Neural cell (in vitro differentiated cells): ENCODE results near the gene PLEKHH2. TPM values are rescaled to one million over a fixed set of nuclear protein-coding genes. Genes with fewer than 3 reads are reported as not detected.
A peak's percentile ranks its signal among the peaks of the same experiment; 100 is the strongest.

Experiments
- H2AFZ ChIP-seq: fragments of 200-600, 300-800 bp; sonication (generic), shearing (Covaris generic); 2 replicates; pipeline ENCODE4 v1.6.0; 2014; ENCODE audit warnings: low read depth, mild to moderate bottlenecking, antibody characterized with exemption, low read length, moderate library complexity
- H3F3A ChIP-seq: fragments of 200-600 bp; shearing (Covaris generic); 2 replicates; pipeline ENCODE4 v1.6.1; 2016; ENCODE audit warnings: mild to moderate bottlenecking, moderate library complexity, mixed read lengths, antibody characterized with exemption, low read length; ENCODE audit not compliant: insufficient read depth, poor library complexity, severe bottlenecking
- H3K27ac ChIP-seq: fragments of 200-600, 300-800 bp; sonication (generic), shearing (Covaris generic); 2 replicates; pipeline ENCODE4 v1.5.1; 2014; ENCODE audit warnings: mild to moderate bottlenecking, low read length, moderate library complexity
- H3K27me3 ChIP-seq: fragments of 300-800, 200-600 bp; sonication (generic), shearing (Covaris generic); 2 replicates; pipeline ENCODE4 v1.6.0; 2014; ENCODE audit warnings: mild to moderate bottlenecking, low read depth, low read length, moderate library complexity; ENCODE audit not compliant: insufficient read depth
- H3K36me3 ChIP-seq: fragments of 300-800, 200-600 bp; sonication (generic), shearing (Covaris generic); 2 replicates; pipeline ENCODE4 v1.5.1; 2014; ENCODE audit warnings: mild to moderate bottlenecking, antibody characterized with exemption, low read length, moderate library complexity; ENCODE audit not compliant: insufficient read depth
- H3K4me2 ChIP-seq: fragments of 300-800, 200-600 bp; sonication (generic), shearing (Covaris generic); 2 replicates; pipeline ENCODE4 v1.6.0; 2014; ENCODE audit warnings: mild to moderate bottlenecking, low read length
- H3K4me3 ChIP-seq: fragments of 300-800, 200-600 bp; sonication (generic), shearing (Covaris generic); 2 replicates; pipeline ENCODE4 v1.5.1; 2014; ENCODE audit warnings: mild to moderate bottlenecking, low read length, moderate library complexity
- H3K79me2 ChIP-seq: fragments of 200-600 bp; shearing (Covaris generic); replicated peaks from 2 replicates; pipeline ENCODE4 v1.6.0; 2014; ENCODE audit warnings: mild to moderate bottlenecking, low read length, moderate library complexity; ENCODE audit not compliant: insufficient read depth
- H3K9ac ChIP-seq: fragments of 300-800, 200-600 bp; sonication (generic), shearing (Covaris generic); 2 replicates; pipeline ENCODE4 v1.6.1; 2016; ENCODE audit warnings: mild to moderate bottlenecking, low read length, mixed read lengths
- H3K9me2 ChIP-seq: fragments of 200-600 bp; shearing (Covaris generic); 2 replicates; pipeline ENCODE4 v1.6.1; 2016; ENCODE audit warnings: mild to moderate bottlenecking, low read length, mixed read lengths; ENCODE audit not compliant: insufficient read depth
- H3K9me3 ChIP-seq: fragments of 200-600, 300-800 bp; sonication (generic), shearing (Covaris generic); 2 replicates; pipeline ENCODE4 v1.6.1; 2016; ENCODE audit warnings: mild to moderate bottlenecking, mixed run types, low read length, moderate library complexity, mixed read lengths
- H4K20me1 ChIP-seq: fragments of 200-600 bp; shearing (Covaris generic); 2 replicates; pipeline ENCODE4 v1.6.1; 2016; ENCODE audit warnings: mild to moderate bottlenecking, mixed run types; ENCODE audit not compliant: insufficient read depth
- EP300 ChIP-seq: fragments of 450-650 bp; conservative IDR thresholded peaks from 2 replicates; pipeline ENCODE4 v1.6.1; 2014; ENCODE audit warnings: antibody characterized with exemption, mild to moderate bottlenecking, moderate library complexity; ENCODE audit not compliant: poor library complexity, severe bottlenecking
- EZH2 ChIP-seq: fragments of 200-600, 300-800 bp; shearing (Covaris generic), sonication (generic); IDR thresholded peaks from 2 replicates; pipeline ENCODE4 v1.6.1; 2014; ENCODE audit warnings: antibody characterized with exemption, low read length, borderline replicate concordance, mild to moderate bottlenecking; ENCODE audit not compliant: insufficient read depth, poor library complexity, severe bottlenecking
- MXI1 ChIP-seq: fragments of 450-650 bp; conservative IDR thresholded peaks from 2 replicates; pipeline ENCODE4 v1.6.1; 2014; ENCODE audit warnings: antibody characterized with exemption, mild to moderate bottlenecking; ENCODE audit not compliant: poor library complexity, severe bottlenecking
- POLR2AphosphoS5 ChIP-seq: IDR thresholded peaks from 2 replicates; pipeline ENCODE4 v1.6.1; 2012
- RAD21 ChIP-seq: fragments of 450-650 bp; conservative IDR thresholded peaks from 2 replicates; pipeline ENCODE4 v1.6.1; 2014; ENCODE audit warnings: antibody characterized with exemption, mild to moderate bottlenecking, moderate library complexity
- SMC3 ChIP-seq: fragments of 450-650 bp; conservative IDR thresholded peaks from 2 replicates; pipeline ENCODE4 v1.6.1; 2014; ENCODE audit warnings: antibody characterized with exemption, mild to moderate bottlenecking, moderate library complexity; ENCODE audit not compliant: poor library complexity
- TAF1 ChIP-seq: IDR thresholded peaks from 2 replicates; pipeline ENCODE4 v1.6.1; 2012; ENCODE audit warnings: low read depth
- polyA plus RNA-seq: library from polyadenylated mRNA; depleted of rRNA; stranded (reverse); fragments of >200 nt; gene quantifications from 2 replicates; pipeline ENCODE4 v1.2.3, GENCODE V29; 2014
- TF ChIP-seq, protein P1 (sequence below): IDR thresholded peaks from 2 replicates; pipeline ENCODE4 v1.6.1; 2012; ENCODE audit warnings: borderline replicate concordance
- TF ChIP-seq, protein P2 (sequence below): fragments of 450-650 bp; IDR thresholded peaks from 2 replicates; pipeline ENCODE4 v1.5.1; 2014; ENCODE audit warnings: antibody characterized with exemption, mild to moderate bottlenecking, moderate library complexity; ENCODE audit not compliant: poor library complexity, severe bottlenecking

Gene PLEKHH2
- polyA plus RNA-seq, 1 donor from 2014 or later: 0.50 TPM

DNA sequence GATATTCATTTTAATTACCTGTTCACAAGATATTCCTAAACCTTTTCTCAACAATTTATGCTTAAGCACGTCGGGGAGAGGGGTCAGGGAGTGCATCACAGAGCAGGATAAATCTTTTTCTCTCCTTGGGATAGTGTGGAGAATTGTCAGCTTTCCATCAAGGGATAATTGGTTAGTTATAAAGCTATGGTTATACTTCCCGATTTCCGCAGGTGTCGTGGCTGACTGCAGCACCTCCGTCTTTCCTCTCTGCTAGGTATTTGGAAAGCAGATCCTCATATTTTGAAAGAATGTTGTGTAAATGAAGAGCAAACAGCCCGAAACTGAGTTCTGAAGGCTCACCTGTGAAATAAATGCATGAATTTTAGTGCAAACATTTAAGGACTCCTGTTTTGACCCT lies 137.6 kb downstream of the PLEKHH2 start:
- Histone ChIP-seq H3K9me3 (no peaks in the 10 kb centered on the region), H3K27me3 (no peaks in the 10 kb centered on the region), H3K9me2 (no peaks in the 10 kb centered on the region), H3K4me3 (peak overlapping the region; percentile 72), H3K27ac (peak overlapping the region; percentile 63), H3F3A (no peaks in the 10 kb centered on the region), H3K79me2 (peaks cover 5% of the 10 kb centered on the region), H2AFZ (peak overlapping the region; percentile 88), H3K9ac (peak overlapping the region; percentile 69), H3K4me2 (peak overlapping the region; percentile 71), H3K36me3 (no peaks in the 10 kb centered on the region), H4K20me1 (no peaks in the 10 kb centered on the region)
- no peak for TF ChIP-seq EP300
- no peak for TF ChIP-seq SMC3
- TF ChIP-seq TAF1: no peak
- no peak for TF ChIP-seq MXI1
- TF ChIP-seq, protein P1, sequence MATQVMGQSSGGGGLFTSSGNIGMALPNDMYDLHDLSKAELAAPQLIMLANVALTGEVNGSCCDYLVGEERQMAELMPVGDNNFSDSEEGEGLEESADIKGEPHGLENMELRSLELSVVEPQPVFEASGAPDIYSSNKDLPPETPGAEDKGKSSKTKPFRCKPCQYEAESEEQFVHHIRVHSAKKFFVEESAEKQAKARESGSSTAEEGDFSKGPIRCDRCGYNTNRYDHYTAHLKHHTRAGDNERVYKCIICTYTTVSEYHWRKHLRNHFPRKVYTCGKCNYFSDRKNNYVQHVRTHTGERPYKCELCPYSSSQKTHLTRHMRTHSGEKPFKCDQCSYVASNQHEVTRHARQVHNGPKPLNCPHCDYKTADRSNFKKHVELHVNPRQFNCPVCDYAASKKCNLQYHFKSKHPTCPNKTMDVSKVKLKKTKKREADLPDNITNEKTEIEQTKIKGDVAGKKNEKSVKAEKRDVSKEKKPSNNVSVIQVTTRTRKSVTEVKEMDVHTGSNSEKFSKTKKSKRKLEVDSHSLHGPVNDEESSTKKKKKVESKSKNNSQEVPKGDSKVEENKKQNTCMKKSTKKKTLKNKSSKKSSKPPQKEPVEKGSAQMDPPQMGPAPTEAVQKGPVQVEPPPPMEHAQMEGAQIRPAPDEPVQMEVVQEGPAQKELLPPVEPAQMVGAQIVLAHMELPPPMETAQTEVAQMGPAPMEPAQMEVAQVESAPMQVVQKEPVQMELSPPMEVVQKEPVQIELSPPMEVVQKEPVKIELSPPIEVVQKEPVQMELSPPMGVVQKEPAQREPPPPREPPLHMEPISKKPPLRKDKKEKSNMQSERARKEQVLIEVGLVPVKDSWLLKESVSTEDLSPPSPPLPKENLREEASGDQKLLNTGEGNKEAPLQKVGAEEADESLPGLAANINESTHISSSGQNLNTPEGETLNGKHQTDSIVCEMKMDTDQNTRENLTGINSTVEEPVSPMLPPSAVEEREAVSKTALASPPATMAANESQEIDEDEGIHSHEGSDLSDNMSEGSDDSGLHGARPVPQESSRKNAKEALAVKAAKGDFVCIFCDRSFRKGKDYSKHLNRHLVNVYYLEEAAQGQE: no peak
- no peak for TF ChIP-seq POLR2AphosphoS5

DNA sequence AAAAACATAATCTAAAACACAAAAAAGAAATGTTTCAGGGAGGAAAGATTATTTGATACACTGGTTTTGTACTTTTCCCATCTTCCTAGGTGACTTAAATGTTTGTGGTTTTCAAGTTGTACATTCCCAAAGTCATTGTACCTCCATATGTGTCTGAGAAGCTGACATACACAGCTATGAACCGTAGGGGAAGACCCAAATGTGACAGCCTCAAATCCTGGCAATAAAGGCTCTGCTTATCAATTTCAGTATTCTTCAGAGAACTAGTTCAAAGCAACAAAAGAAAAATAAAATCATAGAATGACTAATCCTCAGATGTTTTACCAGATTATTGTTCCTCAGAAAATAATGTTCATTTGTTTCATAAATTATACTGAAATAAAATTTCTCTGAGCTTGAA lies 139.3 kb downstream of the PLEKHH2 start:
- Histone ChIP-seq H3K4me2 (no peak overlapping the region), H3K27me3 (no peaks in the 10 kb centered on the region), H2AFZ (no peak overlapping the region), H3K9me2 (no peaks in the 10 kb centered on the region), H3K36me3 (no peaks in the 10 kb centered on the region), H3F3A (no peaks in the 10 kb centered on the region), H3K9ac (no peak overlapping the region), H3K4me3 (no peak overlapping the region), H3K9me3 (no peaks in the 10 kb centered on the region), H3K79me2 (peaks cover 5% of the 10 kb centered on the region), H3K27ac (no peak overlapping the region), H4K20me1 (no peaks in the 10 kb centered on the region)
- TF ChIP-seq EP300 (no peak), TAF1 (no peak), RAD21 (no peak), EZH2 (no peak)
- TF ChIP-seq, protein P2, sequence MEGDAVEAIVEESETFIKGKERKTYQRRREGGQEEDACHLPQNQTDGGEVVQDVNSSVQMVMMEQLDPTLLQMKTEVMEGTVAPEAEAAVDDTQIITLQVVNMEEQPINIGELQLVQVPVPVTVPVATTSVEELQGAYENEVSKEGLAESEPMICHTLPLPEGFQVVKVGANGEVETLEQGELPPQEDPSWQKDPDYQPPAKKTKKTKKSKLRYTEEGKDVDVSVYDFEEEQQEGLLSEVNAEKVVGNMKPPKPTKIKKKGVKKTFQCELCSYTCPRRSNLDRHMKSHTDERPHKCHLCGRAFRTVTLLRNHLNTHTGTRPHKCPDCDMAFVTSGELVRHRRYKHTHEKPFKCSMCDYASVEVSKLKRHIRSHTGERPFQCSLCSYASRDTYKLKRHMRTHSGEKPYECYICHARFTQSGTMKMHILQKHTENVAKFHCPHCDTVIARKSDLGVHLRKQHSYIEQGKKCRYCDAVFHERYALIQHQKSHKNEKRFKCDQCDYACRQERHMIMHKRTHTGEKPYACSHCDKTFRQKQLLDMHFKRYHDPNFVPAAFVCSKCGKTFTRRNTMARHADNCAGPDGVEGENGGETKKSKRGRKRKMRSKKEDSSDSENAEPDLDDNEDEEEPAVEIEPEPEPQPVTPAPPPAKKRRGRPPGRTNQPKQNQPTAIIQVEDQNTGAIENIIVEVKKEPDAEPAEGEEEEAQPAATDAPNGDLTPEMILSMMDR: no peak
